ENCODE results near the gene ALDH1L2.

DNA sequence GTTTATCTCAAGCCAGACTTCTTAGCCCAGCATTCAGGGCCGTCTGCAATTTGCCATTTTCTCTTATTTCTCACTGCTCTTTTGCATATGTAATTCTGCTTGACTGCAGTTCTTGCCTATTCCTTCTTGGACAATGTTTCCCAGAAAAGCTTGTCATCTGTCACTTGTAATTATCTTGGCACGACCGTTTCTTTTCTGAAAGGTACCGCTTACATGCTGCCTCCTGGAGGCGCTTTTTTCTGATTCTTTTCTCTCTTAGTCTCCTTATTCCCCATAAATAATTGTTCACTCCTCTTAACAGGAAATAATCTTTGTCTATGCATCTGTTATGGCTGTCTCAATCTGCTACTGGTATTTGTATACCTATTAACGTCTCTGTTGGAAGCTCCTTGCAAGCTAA is 1.2 kb upstream of the ALDH1L2 start:
- TF ChIP-seq, protein P1, sequence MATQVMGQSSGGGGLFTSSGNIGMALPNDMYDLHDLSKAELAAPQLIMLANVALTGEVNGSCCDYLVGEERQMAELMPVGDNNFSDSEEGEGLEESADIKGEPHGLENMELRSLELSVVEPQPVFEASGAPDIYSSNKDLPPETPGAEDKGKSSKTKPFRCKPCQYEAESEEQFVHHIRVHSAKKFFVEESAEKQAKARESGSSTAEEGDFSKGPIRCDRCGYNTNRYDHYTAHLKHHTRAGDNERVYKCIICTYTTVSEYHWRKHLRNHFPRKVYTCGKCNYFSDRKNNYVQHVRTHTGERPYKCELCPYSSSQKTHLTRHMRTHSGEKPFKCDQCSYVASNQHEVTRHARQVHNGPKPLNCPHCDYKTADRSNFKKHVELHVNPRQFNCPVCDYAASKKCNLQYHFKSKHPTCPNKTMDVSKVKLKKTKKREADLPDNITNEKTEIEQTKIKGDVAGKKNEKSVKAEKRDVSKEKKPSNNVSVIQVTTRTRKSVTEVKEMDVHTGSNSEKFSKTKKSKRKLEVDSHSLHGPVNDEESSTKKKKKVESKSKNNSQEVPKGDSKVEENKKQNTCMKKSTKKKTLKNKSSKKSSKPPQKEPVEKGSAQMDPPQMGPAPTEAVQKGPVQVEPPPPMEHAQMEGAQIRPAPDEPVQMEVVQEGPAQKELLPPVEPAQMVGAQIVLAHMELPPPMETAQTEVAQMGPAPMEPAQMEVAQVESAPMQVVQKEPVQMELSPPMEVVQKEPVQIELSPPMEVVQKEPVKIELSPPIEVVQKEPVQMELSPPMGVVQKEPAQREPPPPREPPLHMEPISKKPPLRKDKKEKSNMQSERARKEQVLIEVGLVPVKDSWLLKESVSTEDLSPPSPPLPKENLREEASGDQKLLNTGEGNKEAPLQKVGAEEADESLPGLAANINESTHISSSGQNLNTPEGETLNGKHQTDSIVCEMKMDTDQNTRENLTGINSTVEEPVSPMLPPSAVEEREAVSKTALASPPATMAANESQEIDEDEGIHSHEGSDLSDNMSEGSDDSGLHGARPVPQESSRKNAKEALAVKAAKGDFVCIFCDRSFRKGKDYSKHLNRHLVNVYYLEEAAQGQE (IDR thresholded peaks at IDR 0.05; ENCODE audit: insufficient read depth in 1 of 2, low read depth in 2 of 2, low read length in 2 of 2): no peak
- TF ChIP-seq TAF1 (IDR thresholded peaks at IDR 0.05; ENCODE audit: borderline replicate concordance, insufficient read depth, low read length): no peak
- no peak for TF ChIP-seq POLR2AphosphoS5 (IDR thresholded peaks at IDR 0.05; ENCODE audit: low read depth, low read length)
- no peak for TF ChIP-seq SIN3A (IDR thresholded peaks at IDR 0.05; ENCODE audit: borderline replicate concordance, insufficient read depth, low read length)

All from PFSK-1 (cell line).